ENCODE results near the gene ADM2. TPM values are rescaled to one million over a fixed set of nuclear protein-coding genes. Genes with fewer than 3 reads are reported as not detected.

The ADM2 gene
- total RNA-seq, 1 donor from 2014 or later: 2.2 TPM

DNA sequence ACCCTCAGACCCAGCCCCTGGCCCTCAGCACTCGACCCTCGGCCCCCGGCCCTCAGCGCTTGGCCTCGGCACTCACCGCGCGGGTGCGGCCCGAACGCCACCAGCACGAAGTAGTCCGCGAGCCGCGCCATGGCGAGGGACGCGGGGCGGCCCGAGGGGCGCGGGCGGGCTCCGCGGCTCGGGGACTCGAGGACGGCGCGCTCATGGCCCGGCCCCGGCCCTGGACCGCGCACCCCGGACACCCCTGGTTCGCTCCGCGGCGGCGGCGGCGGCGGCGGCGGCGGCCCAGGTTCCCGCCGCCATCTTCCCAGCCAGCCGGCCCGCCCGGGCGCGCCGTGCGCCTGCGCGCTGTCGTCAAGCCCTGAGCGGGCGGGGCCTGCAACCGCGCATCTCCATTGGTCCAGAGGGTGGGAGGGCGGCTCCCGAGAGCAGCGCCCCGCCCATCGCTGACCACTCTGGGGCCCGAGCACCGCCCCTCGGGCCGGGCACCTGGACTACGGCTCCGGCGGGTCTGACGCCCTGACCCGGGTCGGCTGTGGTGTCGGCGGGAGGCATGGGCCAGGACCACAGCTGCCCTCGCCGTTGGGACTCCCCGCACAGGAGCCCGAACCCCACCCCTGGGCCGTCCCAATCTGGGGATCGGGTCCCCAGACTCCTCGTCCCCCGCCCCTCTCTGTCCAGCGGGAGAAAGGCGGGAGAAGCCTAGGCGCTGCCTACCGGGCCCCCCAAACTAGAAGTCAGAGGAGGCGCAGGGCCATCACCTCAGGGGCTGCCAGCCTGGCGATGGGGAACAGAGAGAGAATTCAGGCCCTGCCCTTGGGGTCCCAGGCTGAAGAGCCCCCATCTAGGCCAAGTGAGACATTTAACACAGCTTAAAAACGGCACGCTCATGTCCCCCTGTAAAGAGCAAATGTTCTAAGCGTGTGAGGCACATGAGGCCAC, 6.4 kb upstream of the ADM2 start, which contains the start of gene SBF1:
Gene SBF1 (minus strand): TSS at position 326 of the 942 bp plus-strand sequence. CDS start 195 bp downstream, at position 131.
- Mint-ChIP-seq H3K27me3 (ENCODE audit: low read depth) (peaks cover 10% of the 10 kb centered on the region), H3K27ac (peak within 1 kb of the TSS; percentile 86), H3K4me1 (ENCODE audit: low read depth) (peaks cover 41% of the 10 kb centered on the region), H3K36me3 (ENCODE audit: low read depth) (peaks cover 5% of the 10 kb centered on the region), H3K9me3 (no peaks in the 10 kb centered on the region), H3K4me3 (ENCODE audit: low read depth) (peak within 1 kb of the TSS; percentile 96)
- DNase-seq (ENCODE audit: low spot score): peak; percentile 87
- intact Hi-C loops (cut with micrococcal nuclease): loop anchor here (5.0 kb wide), 1 partner anchor 52 kb away; the partner anchor contains the start of gene SCO2

DNA sequence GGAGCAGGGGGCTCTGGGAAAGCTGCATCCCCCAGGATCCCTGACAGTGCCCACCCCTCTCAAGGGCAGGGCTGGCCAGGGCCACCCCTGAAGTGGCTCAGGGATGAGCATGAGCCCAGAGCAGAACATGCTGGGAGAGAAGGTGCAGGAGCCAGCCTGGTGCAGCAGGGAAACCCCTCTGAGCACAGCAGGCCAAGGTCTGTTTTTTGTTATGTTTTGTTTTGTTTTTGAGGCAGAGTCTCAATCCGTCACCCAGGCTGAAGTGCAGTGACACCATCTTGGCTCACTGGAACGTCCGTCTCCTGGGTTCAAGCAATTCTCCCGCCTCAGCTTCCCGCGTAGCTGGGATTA, 5.7 kb upstream of the ADM2 start:
- no peaks in the 10 kb centered on the region for H3K9me3 Mint-ChIP-seq
- intact Hi-C loops (cut with micrococcal nuclease): no loop called here
- H3K4me3 Mint-ChIP-seq (ENCODE audit: low read depth): peak overlapping the region; percentile 64
- peaks cover 15% of the 10 kb centered on the region for H3K27me3 Mint-ChIP-seq (ENCODE audit: low read depth)
- H3K36me3 Mint-ChIP-seq (ENCODE audit: low read depth): peaks cover 5% of the 10 kb centered on the region
- peaks cover 39% of the 10 kb centered on the region for H3K4me1 Mint-ChIP-seq (ENCODE audit: low read depth)
- no peak for DNase-seq (ENCODE audit: low spot score)
- H3K27ac Mint-ChIP-seq: no peak overlapping the region

DNA sequence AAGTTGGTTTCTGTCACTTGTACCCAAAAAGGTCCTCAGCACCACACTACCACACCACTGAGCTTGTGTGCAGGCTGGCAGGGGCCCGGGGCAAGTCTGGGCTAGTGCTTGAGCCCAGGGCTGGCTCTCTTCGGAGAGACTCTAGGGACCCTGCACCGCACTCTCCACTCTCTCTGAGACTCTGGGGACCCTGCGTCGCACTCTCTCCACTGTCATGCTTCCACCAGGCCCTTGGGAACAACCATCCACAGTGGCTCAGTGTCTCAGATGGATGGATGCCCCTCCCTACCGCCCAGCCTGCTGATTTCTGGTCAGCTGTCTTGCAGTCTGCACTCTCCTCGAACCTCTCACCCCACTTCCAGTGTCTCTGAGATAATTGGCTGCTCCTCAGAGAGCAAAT, 4.5 kb upstream of the ADM2 start:
- peaks cover 29% of the 10 kb centered on the region for H3K4me1 Mint-ChIP-seq (ENCODE audit: low read depth)
- peaks cover 5% of the 10 kb centered on the region for H3K36me3 Mint-ChIP-seq (ENCODE audit: low read depth)
- intact Hi-C loops (cut with micrococcal nuclease): no loop called here
- DNase-seq (ENCODE audit: low spot score): no peak
- no peaks in the 10 kb centered on the region for H3K9me3 Mint-ChIP-seq
- peaks cover 15% of the 10 kb centered on the region for H3K27me3 Mint-ChIP-seq (ENCODE audit: low read depth)
- peak overlapping the region; percentile 68 for H3K4me3 Mint-ChIP-seq (ENCODE audit: low read depth)
- peak overlapping the region; percentile 4 for H3K27ac Mint-ChIP-seq

DNA sequence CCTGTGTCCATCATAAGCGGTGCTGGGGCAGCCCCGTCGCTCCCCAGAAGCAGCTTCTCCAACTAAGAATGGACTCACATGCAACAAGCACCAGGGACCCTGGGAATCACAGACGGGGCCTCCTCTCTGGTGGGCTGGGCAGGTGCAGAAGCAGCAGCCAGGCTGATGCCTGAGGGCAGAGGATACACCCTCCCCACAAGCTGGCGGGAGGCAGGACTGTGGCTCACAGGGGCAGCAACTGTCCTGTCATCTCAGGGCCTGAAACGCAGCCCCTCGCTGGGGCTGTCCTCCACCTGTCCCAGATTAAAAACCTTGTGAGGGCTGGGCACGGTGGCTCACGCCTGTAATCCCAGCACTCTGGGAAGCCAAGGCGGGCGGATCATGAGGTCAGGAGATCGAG, 3.4 kb upstream of the ADM2 start:
- H3K4me3 Mint-ChIP-seq (ENCODE audit: low read depth): no peak overlapping the region
- no peak for DNase-seq (ENCODE audit: low spot score)
- intact Hi-C loops (cut with micrococcal nuclease): no loop called here
- H3K9me3 Mint-ChIP-seq: no peaks in the 10 kb centered on the region
- H3K4me1 Mint-ChIP-seq (ENCODE audit: low read depth): peaks cover 24% of the 10 kb centered on the region
- no peak overlapping the region for H3K27ac Mint-ChIP-seq
- peaks cover 15% of the 10 kb centered on the region for H3K27me3 Mint-ChIP-seq (ENCODE audit: low read depth)
- H3K36me3 Mint-ChIP-seq (ENCODE audit: low read depth): peaks cover 5% of the 10 kb centered on the region

DNA sequence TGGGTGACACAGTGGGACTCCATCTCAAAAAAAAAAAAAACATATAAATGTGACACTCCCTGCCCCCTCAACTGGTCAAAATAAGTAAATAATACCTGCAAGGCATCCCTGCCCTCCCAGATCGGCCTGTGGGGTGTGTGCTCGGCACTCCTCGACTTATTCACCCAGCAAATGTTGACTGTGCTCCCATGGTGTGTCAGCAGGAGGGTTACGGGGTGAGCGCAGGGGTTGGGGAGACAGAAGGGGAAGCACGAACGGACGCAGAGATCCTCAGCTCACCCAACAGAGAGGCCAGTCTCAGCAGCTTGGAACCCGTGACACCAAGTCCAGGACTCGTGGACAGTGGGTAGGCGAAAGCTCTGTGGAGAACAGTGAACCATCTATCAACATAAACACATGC, 1.6 kb upstream of the ADM2 start:
- no peak for DNase-seq (ENCODE audit: low spot score)
- H3K9me3 Mint-ChIP-seq: no peaks in the 10 kb centered on the region
- H3K27ac Mint-ChIP-seq: no peak overlapping the region
- H3K4me1 Mint-ChIP-seq (ENCODE audit: low read depth): peaks cover 11% of the 10 kb centered on the region
- peak overlapping the region; percentile 78 for H3K4me3 Mint-ChIP-seq (ENCODE audit: low read depth)
- H3K36me3 Mint-ChIP-seq (ENCODE audit: low read depth): no peaks in the 10 kb centered on the region
- peaks cover 15% of the 10 kb centered on the region for H3K27me3 Mint-ChIP-seq (ENCODE audit: low read depth)
- intact Hi-C loops (cut with micrococcal nuclease): no loop called here

DNA sequence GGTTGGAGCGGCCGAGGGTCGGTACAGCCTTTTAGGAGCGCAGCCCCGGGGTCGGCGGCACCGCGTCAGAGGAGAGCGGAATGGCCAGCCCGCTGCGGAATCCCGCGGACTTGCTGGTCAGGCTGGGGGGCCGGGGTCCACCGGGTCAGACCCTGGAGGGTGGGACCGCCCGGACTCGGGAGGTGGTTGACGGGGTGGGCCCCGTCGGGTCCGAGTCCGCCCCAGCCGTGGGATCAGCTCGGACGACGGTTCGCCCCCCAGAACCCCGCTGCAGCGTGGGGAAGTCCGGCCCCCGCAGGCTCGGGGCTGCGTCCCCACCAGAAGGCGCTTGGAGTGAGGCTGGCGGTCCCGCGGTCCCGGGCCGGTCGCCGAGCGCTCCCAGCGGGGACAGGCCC, 301 bp upstream of the ADM2 start:
- peak overlapping the region; percentile 68 for H3K4me3 Mint-ChIP-seq (ENCODE audit: low read depth)
- peaks cover 15% of the 10 kb centered on the region for H3K27me3 Mint-ChIP-seq (ENCODE audit: low read depth)
- peaks cover 7% of the 10 kb centered on the region for H3K4me1 Mint-ChIP-seq (ENCODE audit: low read depth)
- H3K27ac Mint-ChIP-seq: no peak overlapping the region
- H3K9me3 Mint-ChIP-seq: no peaks in the 10 kb centered on the region
- intact Hi-C loops (cut with micrococcal nuclease): no loop called here
- DNase-seq (ENCODE audit: low spot score): no peak
- no peaks in the 10 kb centered on the region for H3K36me3 Mint-ChIP-seq (ENCODE audit: low read depth)

DNA sequence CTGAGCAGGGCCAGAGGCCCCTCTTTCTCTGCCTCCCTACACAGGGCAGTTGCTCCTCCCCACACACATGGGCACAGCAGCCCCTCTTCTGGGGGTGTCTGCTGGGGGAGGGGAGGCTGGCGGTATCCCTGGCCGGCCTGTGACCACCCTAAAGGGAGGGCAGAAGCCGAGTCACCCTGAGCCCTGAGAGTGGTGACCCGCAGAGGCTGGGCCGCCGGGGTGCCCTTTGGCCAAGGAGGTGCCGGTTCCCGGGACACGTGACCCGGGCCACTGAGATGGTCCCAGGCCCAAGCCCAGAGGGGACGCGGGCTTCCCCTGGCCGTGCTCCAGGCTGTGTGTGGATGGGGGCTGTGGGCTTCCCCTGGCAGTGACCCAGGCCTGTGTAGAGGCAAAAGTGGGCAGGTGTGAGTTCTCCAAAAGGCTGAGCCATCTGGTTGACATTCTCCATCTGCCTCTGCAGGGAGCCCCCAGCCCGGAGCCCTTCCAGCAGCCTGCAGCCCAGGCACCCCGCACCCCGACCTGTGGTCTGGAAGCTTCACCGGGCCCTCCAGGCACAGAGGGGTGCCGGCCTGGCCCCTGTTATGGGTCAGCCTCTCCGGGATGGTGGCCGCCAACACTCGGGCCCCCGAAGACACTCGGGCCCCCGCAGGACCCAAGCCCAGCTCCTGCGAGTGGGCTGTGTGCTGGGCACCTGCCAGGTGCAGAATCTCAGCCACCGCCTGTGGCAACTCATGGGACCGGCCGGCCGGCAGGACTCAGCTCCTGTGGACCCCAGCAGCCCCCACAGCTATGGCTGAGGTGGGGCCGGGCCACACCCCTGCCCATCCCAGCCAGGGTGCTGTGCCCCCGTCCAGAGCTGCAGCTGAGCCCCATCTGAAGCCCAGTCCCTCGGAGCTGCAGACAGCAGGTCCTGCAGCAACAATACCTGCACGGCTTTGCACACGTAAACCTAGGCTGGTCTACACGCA, 1.0 kb downstream of the ADM2 start:
- intact Hi-C loops (cut with micrococcal nuclease): no loop called here
- Mint-ChIP-seq H3K4me1 (ENCODE audit: low read depth) (peaks cover 7% of the 10 kb centered on the region), H3K27ac (no peak overlapping the region), H3K36me3 (ENCODE audit: low read depth) (no peaks in the 10 kb centered on the region), H3K4me3 (ENCODE audit: low read depth) (peak overlapping the region; percentile 77), H3K27me3 (ENCODE audit: low read depth) (peaks cover 15% of the 10 kb centered on the region), H3K9me3 (no peaks in the 10 kb centered on the region)
- DNase-seq (ENCODE audit: low spot score): no peak

DNA sequence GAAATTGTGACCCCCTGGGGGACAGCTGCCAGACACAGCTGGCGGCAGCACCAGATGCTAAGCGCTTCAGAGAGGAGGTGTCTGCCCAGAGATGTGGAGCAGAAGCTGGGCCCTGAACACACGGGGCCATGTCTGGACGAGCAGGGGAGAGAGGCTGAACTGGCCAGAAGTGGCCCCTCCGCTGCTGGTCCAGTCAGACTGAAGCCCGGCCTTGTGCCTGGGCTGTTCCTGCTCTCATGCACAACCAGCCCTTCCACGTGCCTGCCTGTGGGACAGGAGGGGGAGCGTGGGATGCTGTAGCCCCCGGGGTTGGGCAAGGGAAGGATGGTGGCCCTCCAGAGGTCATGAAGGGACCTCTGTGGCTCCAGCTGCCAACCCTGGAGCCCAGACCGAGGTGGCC, 1.8 kb downstream of the ADM2 start:
- intact Hi-C loops (cut with micrococcal nuclease): no loop called here
- H3K36me3 Mint-ChIP-seq (ENCODE audit: low read depth): no peaks in the 10 kb centered on the region
- H3K27ac Mint-ChIP-seq: no peak overlapping the region
- peaks cover 7% of the 10 kb centered on the region for H3K4me1 Mint-ChIP-seq (ENCODE audit: low read depth)
- no peak for DNase-seq (ENCODE audit: low spot score)
- H3K4me3 Mint-ChIP-seq (ENCODE audit: low read depth): peak overlapping the region; percentile 39
- no peaks in the 10 kb centered on the region for H3K9me3 Mint-ChIP-seq
- peaks cover 15% of the 10 kb centered on the region for H3K27me3 Mint-ChIP-seq (ENCODE audit: low read depth)

DNA sequence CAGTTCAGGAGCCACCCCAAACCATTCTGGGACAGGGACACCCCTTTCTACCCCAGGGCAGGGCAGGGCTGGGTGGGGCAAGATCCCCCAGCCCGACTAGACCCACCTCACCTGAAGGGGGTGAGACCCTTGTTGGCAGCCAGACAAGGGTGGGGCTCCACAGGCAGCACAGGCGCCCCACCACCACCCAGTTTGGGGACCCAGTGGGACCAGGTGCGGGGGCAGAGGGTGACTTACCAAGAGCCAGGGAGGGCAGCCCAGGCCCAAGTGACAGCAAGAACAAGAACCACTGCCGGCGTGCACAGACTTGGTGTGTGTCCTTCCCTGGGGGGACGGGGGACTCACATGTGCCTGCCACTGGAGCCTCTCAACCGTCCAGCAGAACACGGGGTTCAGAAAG, 2.2 kb downstream of the ADM2 start:
- H3K4me1 Mint-ChIP-seq (ENCODE audit: low read depth): peaks cover 7% of the 10 kb centered on the region
- peaks cover 15% of the 10 kb centered on the region for H3K27me3 Mint-ChIP-seq (ENCODE audit: low read depth)
- no peaks in the 10 kb centered on the region for H3K36me3 Mint-ChIP-seq (ENCODE audit: low read depth)
- H3K27ac Mint-ChIP-seq: no peak overlapping the region
- no peaks in the 10 kb centered on the region for H3K9me3 Mint-ChIP-seq
- H3K4me3 Mint-ChIP-seq (ENCODE audit: low read depth): no peak overlapping the region
- no peak for DNase-seq (ENCODE audit: low spot score)
- intact Hi-C loops (cut with micrococcal nuclease): no loop called here

DNA sequence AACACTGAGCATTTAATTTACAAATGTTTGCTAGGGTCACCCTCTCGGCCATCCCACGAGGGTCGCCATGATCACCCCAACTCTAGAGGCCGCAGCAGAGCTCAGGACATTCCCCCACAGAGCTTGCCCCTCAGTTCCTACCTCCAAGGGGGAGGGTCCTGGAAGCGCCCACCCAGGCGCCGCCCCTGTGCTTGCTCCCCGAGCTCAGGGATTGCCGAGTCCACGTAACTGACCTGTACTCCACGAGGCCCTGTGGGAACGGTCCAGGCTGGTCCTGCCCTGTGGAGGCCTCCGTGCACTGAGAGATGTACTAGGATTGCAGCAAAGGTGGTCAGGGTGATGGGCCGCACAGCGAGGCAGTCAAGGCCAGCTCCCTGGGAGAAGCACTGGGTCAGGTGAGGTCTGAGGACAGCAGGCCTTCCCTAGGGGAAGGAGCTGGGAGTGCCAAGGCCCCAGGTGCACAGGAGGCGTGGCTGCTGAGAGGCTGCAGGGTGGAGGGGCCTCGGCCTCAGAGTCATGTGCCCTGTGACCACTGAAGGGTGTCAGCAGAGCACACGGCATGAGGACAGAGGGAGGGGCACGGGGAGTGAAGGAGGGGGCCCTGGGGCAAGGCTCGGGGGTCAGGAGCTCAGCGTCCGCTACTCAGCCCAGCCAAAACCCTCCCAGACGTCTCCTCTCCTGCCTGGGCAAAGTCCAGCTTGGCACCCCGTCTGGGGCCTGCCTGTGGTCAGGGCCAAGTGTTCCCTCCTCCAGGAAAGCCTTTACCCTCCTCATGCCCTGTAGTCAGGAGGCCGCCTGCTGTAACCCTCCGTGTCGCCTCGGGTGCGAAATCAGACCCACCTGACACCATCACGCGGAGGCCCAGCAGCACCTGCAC, 2.9 kb downstream of the ADM2 start:
- H3K4me3 Mint-ChIP-seq (ENCODE audit: low read depth): no peak overlapping the region
- DNase-seq (ENCODE audit: low spot score): no peak
- no peaks in the 10 kb centered on the region for H3K9me3 Mint-ChIP-seq

DNA sequence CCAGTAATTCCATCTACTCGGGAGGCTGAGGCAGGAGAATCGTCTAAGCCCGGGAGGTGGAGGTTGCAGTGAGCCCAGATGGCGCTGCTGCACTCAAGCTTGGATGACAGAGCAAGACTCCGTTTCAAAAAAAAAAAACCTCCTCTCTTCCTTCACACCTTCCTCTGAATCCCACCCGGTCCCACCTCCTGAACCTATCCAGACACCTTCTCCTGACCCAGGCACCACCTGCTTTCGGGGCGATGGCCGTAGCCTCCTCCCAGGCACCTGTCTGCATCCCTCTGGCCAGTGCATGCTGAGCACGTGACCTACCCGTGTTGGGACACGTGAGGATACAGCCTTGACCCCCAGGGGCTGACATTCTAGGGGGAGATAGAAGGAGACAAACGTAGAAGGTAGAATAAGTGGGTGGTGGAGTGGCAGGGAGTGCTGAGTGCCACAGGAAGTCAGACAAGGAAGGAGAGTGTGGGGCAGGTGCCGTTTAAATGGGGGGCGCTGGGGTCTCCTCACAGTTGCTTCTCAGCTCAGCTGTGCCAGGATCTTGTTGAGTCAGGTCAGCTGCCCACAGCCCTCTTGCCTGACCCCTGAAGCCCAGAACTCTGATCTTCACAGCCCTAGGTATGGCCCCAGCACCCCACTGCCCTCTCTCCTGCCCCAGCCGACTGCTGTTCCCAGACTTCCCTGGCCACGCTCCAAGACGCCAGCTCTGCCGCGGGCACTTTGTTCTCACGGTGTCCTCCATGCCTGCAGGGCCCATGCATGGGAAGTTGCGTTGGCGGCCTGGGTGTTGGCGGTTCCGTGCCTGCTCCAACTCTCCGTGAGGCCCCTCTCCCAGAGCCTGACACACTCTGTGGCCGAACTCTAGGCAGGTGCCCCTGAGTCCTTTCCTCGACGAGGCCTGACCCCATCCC, 4.1 kb downstream of the ADM2 start:
- Mint-ChIP-seq H3K27me3 (ENCODE audit: low read depth) (no peaks in the 10 kb centered on the region), H3K4me1 (ENCODE audit: low read depth) (peaks cover 2% of the 10 kb centered on the region), H3K36me3 (ENCODE audit: low read depth) (no peaks in the 10 kb centered on the region), H3K27ac (no peak overlapping the region), H3K9me3 (no peaks in the 10 kb centered on the region), H3K4me3 (ENCODE audit: low read depth) (no peak overlapping the region)
- intact Hi-C loops (cut with micrococcal nuclease): no loop called here
- no peak for DNase-seq (ENCODE audit: low spot score)

More for the DNA sequence above, 2.9 kb downstream of the ADM2 start:
- H3K36me3 Mint-ChIP-seq (ENCODE audit: low read depth): no peaks in the 10 kb centered on the region
- peaks cover 12% of the 10 kb centered on the region for H3K27me3 Mint-ChIP-seq (ENCODE audit: low read depth)
- H3K27ac Mint-ChIP-seq: no peak overlapping the region
- H3K4me1 Mint-ChIP-seq (ENCODE audit: low read depth): peaks cover 7% of the 10 kb centered on the region
- intact Hi-C loops (cut with micrococcal nuclease): no loop called here
